DMS 273 (cell line): Measurements from ENCODE around the gene RNF38.
"Not testable (repeated sequence)": the region's sequence is repeated elsewhere in the genome, so short reads cannot be mapped to it uniquely, and the experiment has no call there.

Experiments
- DNase-seq: peaks from one replicate; lab custom pipeline; 2025; ENCODE audit not compliant: unreplicated experiment; lab: John Stamatoyannopoulos, UW

The RNF38 gene

DNA sequence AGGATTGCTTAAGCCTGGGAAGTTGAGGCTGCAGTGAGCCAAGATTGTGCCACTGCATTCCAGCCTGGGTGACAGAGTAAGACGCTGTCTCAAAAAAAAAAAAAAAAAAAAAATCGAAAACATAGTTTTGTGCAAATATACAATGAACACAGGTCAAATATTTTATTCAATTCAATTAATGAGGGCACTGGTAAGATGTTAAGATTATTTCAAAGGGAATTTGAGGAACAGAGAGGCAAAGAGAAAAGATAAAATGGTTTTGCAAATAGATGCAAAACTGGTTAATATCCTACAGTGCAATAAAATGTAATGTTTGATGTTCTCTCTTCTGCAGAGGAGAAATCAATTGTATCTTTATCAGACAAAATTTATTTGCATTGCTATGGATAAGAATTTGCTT lies 102.3 kb downstream of the RNF38 start:
- DNase-seq, result no peak

DNA sequence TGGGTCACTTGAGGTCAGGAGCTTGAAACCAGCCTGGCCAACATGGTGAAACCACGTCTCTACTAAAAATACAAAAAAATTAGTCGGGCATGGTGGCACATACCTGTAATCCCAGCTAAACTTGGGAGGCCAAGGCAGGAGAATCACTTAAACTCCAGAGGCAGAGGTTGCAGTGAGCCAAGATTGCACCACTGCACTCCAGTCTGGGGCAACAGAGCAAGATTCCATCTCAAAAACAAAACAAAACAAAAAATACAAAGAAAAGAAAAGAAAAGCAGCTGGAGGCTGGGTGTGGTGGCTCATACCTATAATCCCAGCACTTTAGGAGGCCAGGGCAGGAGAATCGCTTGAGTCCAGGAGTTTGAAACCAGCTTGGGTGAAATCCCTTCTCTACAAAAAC lies 105.1 kb downstream of the RNF38 start:
- not testable (repeated sequence) for DNase-seq

DNA sequence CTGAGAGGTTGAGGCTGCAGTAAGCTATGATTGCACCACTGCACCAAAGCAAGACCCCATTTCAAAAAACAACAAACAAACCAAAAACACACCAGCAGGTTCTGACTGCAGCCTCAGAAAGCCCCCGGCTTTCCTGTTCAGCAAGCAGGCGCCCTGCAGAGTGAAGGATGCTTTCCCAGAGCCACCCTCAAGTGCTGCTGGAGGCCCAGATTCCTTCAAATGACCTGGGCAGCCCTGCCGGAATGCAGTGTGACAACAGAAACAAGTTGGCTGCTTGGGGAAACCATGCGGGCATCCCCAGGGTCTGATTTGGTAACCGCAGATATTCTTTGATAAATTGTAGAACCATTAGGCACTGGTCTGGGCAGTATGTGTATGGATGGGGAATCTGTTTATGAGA lies 106.2 kb downstream of the RNF38 start:
- no peak for DNase-seq

DNA sequence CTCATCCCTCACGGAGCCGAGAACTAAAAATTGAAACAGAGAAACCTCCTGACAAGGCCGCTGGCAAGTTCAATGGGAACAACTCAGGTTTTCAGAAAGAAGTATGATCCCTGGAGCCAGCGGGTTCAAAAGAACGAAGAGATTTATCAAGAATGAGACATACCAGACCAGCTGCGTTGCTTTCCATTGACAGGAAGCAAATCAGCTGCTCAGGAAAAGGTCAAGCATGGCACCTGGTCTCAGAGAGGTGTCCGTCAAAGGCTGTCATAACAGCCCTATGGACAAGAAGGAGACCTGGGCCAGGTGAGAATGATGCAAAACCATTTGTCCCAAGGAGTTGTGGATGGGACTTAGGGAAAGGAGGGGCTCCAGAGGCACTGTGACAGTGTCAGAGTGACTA lies 106.9 kb downstream of the RNF38 start:
- no peak for DNase-seq

DNA sequence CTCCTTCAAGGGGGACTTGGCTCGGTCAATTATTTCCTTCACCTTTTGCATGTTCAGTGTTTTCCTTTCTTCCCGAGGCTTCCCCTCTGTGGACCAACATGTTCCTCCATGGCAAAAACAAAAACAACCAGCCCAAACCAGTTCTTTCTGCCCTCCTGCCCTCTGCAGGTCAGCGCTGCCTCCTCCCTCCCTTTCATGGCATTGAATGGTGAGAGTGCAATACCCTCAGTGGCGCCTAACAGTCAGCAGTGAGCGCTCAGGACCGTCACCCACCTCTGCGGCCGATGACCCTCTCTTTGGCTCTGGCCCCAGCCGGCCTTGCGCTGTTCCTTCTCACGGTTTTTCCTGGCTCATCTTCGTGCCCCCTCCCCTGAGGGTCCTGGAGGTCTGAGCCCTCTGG lies 107.4 kb downstream of the RNF38 start:
- DNase-seq, result no peak

DNA sequence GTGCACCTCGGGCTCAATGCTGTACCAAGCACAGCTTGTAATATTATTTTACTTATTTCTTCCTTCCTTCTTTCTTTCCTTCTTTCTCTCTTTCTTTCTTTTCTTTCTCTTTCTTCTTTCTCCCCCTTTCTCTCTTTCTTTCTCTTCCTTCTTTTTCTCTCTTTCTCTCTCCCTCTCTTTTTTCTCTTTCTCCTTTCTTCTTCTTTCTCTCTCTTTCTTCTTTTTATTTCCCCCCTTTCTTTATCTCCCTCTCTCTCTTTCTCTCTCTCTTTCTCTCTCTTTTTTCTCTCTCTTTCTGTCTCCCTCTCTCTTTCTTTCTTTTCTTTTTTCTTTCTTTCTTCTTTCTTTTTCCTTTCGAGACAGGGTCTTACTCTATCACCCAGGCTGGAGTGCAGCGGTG lies 109.1 kb downstream of the RNF38 start:
- DNase-seq, result no peak

DNA sequence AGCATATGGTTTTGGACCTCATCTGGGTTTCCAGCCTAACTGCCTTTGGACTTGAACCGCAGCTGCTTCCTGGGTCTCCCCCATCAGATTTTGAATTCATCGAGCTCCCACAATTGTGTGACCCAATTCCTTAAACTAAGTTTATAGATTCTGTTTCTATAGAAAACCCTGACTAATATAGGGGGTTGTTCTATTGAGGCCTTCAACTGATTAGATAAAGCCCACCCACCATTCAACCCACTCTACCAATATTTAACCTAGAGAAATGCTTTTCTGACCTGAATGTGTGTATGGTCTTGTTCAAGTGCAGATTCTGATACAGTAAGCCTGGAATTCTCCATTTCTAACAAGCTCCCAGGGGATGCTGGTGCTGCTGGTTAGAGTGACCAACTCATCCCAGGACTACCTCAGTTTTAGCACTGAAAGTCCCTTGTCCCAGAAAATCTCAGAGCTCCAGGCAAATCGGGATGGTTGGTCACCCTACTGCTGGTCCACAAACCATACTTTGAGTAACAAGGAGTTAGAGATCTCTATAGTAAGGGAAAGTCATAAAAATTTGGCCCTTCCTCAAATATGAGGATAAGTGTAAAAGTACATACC lies 110.1 kb downstream of the RNF38 start:
- DNase-seq, result no peak

DNA sequence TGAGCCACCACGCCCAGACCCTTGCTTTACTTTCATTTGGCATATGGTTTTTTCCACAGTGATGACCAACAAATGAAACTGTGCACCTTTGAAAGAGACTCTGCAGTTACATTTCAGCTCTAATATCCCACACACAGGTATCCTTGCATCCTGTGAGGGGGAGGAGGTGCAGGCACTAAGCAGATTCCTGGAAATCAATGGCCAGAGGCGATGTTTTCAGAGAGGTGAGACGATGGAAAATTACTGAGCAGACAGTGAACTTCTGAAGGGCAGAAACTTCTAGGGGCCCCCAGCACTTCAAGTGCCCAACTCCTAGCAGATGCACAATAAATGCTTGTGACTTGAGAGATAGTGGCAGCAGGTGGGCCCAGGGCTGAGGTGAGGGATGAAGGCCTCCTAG lies 112.0 kb downstream of the RNF38 start:
- no peak for DNase-seq
